Neural progenitor cell (in vitro differentiated cells): ENCODE measurements around the gene MBNL2.

Experiments used
- CTCF ChIP-seq: fragments of 200-600 bp; sonication (generic); IDR thresholded peaks from 2 replicates; pipeline ENCODE4 v1.5.1; 2017; ENCODE audit warnings: antibody characterized with exemption, mild to moderate bottlenecking
- EZH2phosphoT487 ChIP-seq: fragments of 200-600 bp; sonication (generic); IDR thresholded peaks from 2 replicates; pipeline ENCODE4 v1.6.1; 2017; ENCODE audit warnings: antibody characterized with exemption

- TF ChIP-seq EZH2phosphoT487 (no peak), CTCF (no peak)
Observed at GRCh38 chr13:97321101-97321500, 99.0 kb downstream of the MBNL2 start.
